HepG2 (cell line): ENCODE results near the gene UBE2Q1. TPM values are rescaled to one million over a fixed set of nuclear protein-coding genes. Genes with fewer than 3 reads are reported as not detected.
A peak's percentile ranks its signal among the peaks of the same experiment; 100 is the strongest.

Experiments
- DR1 ChIP-seq: sonication (generic); formaldehyde crosslinking; IDR thresholded peaks from 2 replicates; pipeline ENCODE4 v1.8.0; 2021; ENCODE audit warnings: mild to moderate bottlenecking, missing genetic modification reagents, inconsistent platforms
- E2F5 ChIP-seq: sonication (generic); formaldehyde crosslinking; conservative IDR thresholded peaks from 2 replicates; pipeline ENCODE4 v1.4.0; 2020; ENCODE audit warnings: missing genetic modification reagents
- ZBTB37 ChIP-seq: sonication (generic); formaldehyde crosslinking; IDR thresholded peaks from 2 replicates; pipeline ENCODE4 v1.4.0; 2020; ENCODE audit warnings: mild to moderate bottlenecking, missing genetic modification reagents
- ZBTB42 ChIP-seq: sonication (generic); formaldehyde crosslinking; IDR thresholded peaks from 2 replicates; pipeline ENCODE4 v1.5.0; 2020; ENCODE audit warnings: mild to moderate bottlenecking, missing genetic modification reagents
- ZEB1 ChIP-seq: IDR thresholded peaks from 2 replicates; pipeline ENCODE4 v1.6.1; 2012; ENCODE audit warnings: mild to moderate bottlenecking, low read depth, inconsistent platforms; ENCODE audit not compliant: insufficient replicate concordance
- ZNF292 ChIP-seq: sonication (generic); formaldehyde crosslinking; IDR thresholded peaks from 2 replicates; pipeline ENCODE4 v1.8.1; 2022; ENCODE audit warnings: mild to moderate bottlenecking, low read depth, missing genetic modification reagents, borderline replicate concordance
- ZNF318 ChIP-seq: sonication (generic); formaldehyde crosslinking; IDR thresholded peaks from 2 replicates; pipeline ENCODE4 v1.4.0; 2020; ENCODE audit warnings: mild to moderate bottlenecking, missing genetic modification reagents
- ZNF335 ChIP-seq: sonication (generic); formaldehyde crosslinking; IDR thresholded peaks from 2 replicates; pipeline ENCODE4 v1.4.0; 2020; ENCODE audit warnings: missing genetic modification reagents
- ZNF496 ChIP-seq: sonication (generic); formaldehyde crosslinking; IDR thresholded peaks from 2 replicates; pipeline ENCODE4 v1.8.1; 2023; ENCODE audit warnings: mild to moderate bottlenecking, moderate library complexity, missing genetic modification reagents; ENCODE audit not compliant: insufficient replicate concordance
- ZNF589 ChIP-seq: sonication (generic); formaldehyde crosslinking; conservative IDR thresholded peaks from 2 replicates; pipeline ENCODE4 v1.8.0; 2022; ENCODE audit warnings: mild to moderate bottlenecking, moderate library complexity, missing genetic modification reagents
- ZNF609 ChIP-seq: sonication (generic); formaldehyde crosslinking; IDR thresholded peaks from 2 replicates; pipeline ENCODE4 v1.4.0; 2020; ENCODE audit warnings: mild to moderate bottlenecking, missing genetic modification reagents, borderline replicate concordance
- polyA plus RNA-seq, 8 experiments: library from polyadenylated mRNA; depleted of rRNA in 3 of 8; stranded (reverse) in 7 of 8; unstranded in 1 of 8; fragments of >200 nt; fragmentation: Illumina TruSeq in 4 of 8; extraction: Trizol in 4 of 8; gene quantifications; 2 replicates each; pipeline versions ENCODE4 v1.2.1 to v1.2.3, GENCODE V29; 2011 to 2016; ENCODE audit warnings: low read depth in 4 of 8, missing spikeins in 1 of 8, mixed read lengths in 1 of 8; ENCODE audit not compliant: insufficient read depth in 1 of 8
- total RNA-seq, 5 experiments: library from RNA; depleted of rRNA; stranded (reverse); fragments of >200 nt; fragmentation: Illumina TruSeq; extraction: Trizol; gene quantifications; 2 replicates each; pipeline ENCODE4 v1.2.3, GENCODE V29; 2016; ENCODE audit warnings: low read depth in 1 of 5

UBE2Q1 gene
- total and polyA plus RNA-seq, 2 of the 13 experiments (the other 11 are each of a cell fraction or from before 2014, with no cell fraction given), result 11.7 to 41.7 TPM

- TF ChIP-seq ZNF609, result peak; percentile 94
- peak; percentile 97; the same call in 1 of the 2 replicates for TF ChIP-seq ZBTB42 (CRISPR knock-in tag)
- no peak for TF ChIP-seq ZEB1
- TF ChIP-seq E2F5 (CRISPR knock-in tag), result peak; percentile 77
- TF ChIP-seq DR1 (CRISPR knock-in tag), result peak; percentile 82
- TF ChIP-seq ZNF589 (CRISPR knock-in tag), result peak; percentile 99
- TF ChIP-seq ZNF496 (CRISPR knock-in tag), result no peak
- peak; percentile 14; the same call in 1 of the 2 replicates for TF ChIP-seq ZNF292 (CRISPR knock-in tag)
- TF ChIP-seq ZNF318 (CRISPR knock-in tag), result peak; percentile 99
- TF ChIP-seq ZNF335 (CRISPR knock-in tag), result no peak; the same call in 1 of the 2 replicates
- no peak for TF ChIP-seq ZBTB37 (CRISPR knock-in tag)
Measured at GRCh38 chr1:154558720-154559465, 431 bp upstream of the UBE2Q1 start (continued).
